Stimulated activated CD4-positive, alpha-beta T cell treated with anti-CD3 and anti-CD28 coated beads, Interleukin-12 subunit alpha, Interleukin-12 subunit beta, amount 100 ng/mL, for 48 hours (primary cell): ENCODE results near the gene TMIGD1.
A peak's percentile ranks its signal among the peaks of the same experiment; 100 is the strongest.

ENCODE experiments used
- DNase-seq, 3 donors: peaks; one replicate each; pipeline ENCODE4 v3.0.0-alpha.2; 2020; ENCODE audit warnings: low read depth in 2 of 3, low spot score in 1 of 3

TMIGD1 gene

GRCh38 chr17:30332057-30332542 is 1.8 kb downstream of the TMIGD1 start:
- peak in 2 of 3 donors; percentile 32 to 53 for DNase-seq

- no peak for DNase-seq
These were observed 7.0 kb downstream of the TMIGD1 start for GRCh38 chr17:30326809-30327208.

- DNase-seq = no peak
These were observed 9.1 kb downstream of the TMIGD1 start for GRCh38 chr17:30324723-30325122.

GRCh38 chr17:30323895-30324319 is 9.9 kb downstream of the TMIGD1 start:
- no peak for DNase-seq

GRCh38 chr17:30323262-30323894 is 10.5 kb downstream of the TMIGD1 start:
- DNase-seq = no peak

- no peak for DNase-seq
These were observed 12.5 kb downstream of the TMIGD1 start for GRCh38 chr17:30321314-30321713.

- DNase-seq = no peak
These were observed 15.7 kb downstream of the TMIGD1 start for GRCh38 chr17:30318155-30318554.

- no peak for DNase-seq
These were observed 17.1 kb downstream of the TMIGD1 start for GRCh38 chr17:30316736-30317135.

GRCh38 chr17:30315106-30315505 is 18.8 kb downstream of the TMIGD1 start:
- DNase-seq = no peak

GRCh38 chr17:30314474-30314873 is 19.4 kb downstream of the TMIGD1 start:
- DNase-seq = no peak

- DNase-seq = no peak
These were observed 21.6 kb downstream of the TMIGD1 start for GRCh38 chr17:30312226-30312625.

GRCh38 chr17:30310562-30310961 is 23.3 kb downstream of the TMIGD1 start:
- no peak for DNase-seq

GRCh38 chr17:30309591-30309990 is 24.3 kb downstream of the TMIGD1 start:
- DNase-seq = no peak

- DNase-seq = no peak
These were observed 25.5 kb downstream of the TMIGD1 start for GRCh38 chr17:30308406-30308805.

- no peak for DNase-seq
These were observed 29.1 kb downstream of the TMIGD1 start for GRCh38 chr17:30304778-30305177.

- DNase-seq = no peak
These were observed 31.6 kb downstream of the TMIGD1 start for GRCh38 chr17:30302241-30302640.

- DNase-seq = no peak
These were observed 33.0 kb downstream of the TMIGD1 start for GRCh38 chr17:30300818-30301217.

GRCh38 chr17:30299000-30299399 is 34.9 kb downstream of the TMIGD1 start:
- DNase-seq = no peak

- DNase-seq = no peak
These were observed 36.1 kb downstream of the TMIGD1 start for GRCh38 chr17:30297715-30298114.

- no peak for DNase-seq
These were observed 37.3 kb downstream of the TMIGD1 start for GRCh38 chr17:30296499-30297080.

- no peak for DNase-seq
These were observed 41.5 kb downstream of the TMIGD1 start for GRCh38 chr17:30292286-30292858.

- peak; percentile 59 to 78 (median 67) for DNase-seq
These were observed 42.1 kb downstream of the TMIGD1 start, which contains the start of gene BLMH for GRCh38 chr17:30291543-30292285. TSS of gene BLMH (minus strand) at chr17:30291944. CDS start at chr17:30291819, 125 bp downstream.
